ENCODE data around the gene NMNAT3. TPM values are rescaled to one million over a fixed set of nuclear protein-coding genes. Genes with fewer than 3 reads are reported as not detected.

The NMNAT3 gene
- total RNA-seq, 6 experiments from 2014 or later, result 1.3 to 3.6 (median 2.6) TPM

DNA sequence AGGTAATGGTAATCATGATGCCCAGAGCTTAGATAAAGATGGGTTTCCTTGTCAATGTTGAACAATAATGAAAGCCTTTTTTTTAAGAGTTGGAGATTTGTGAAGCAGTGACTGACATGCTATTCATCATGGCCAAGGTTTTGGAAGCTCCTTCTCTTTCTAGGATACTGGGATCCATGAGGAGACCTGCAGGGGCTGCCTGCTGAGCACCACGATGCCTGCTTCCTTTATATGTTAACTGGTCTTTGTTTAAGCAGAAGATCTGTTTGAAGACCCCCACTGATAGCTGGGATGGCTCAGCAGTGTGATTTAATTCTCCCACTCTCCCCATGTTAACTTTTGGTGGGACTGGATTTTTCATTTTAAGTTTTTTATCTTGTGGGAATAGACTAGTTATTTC is 154.1 kb downstream of the NMNAT3 start:
- Histone ChIP-seq H3K27ac (no peak overlapping the region), H3K27me3 (no peaks in the 10 kb centered on the region), H3K4me1 (no peaks in the 10 kb centered on the region), H3K4me3 (no peak overlapping the region), H3K9me3 (no peaks in the 10 kb centered on the region), H3K36me3 (no peaks in the 10 kb centered on the region)
- intact Hi-C loops (cut with DNase I), result no loop called here
- TF ChIP-seq POLR2A (IDR thresholded peaks at IDR 0.05) (no peak), CTCF (IDR thresholded peaks at IDR 0.05) (no peak)
- ATAC-seq (no peak), DNase-seq (no peak)
- no CpG with 5 or more reads among the region's 1 CpG for WGBS (ENCODE audit: insufficient coverage, low coverage, low lambda C conversion rate, missing lambda C conversion rate)

DNA sequence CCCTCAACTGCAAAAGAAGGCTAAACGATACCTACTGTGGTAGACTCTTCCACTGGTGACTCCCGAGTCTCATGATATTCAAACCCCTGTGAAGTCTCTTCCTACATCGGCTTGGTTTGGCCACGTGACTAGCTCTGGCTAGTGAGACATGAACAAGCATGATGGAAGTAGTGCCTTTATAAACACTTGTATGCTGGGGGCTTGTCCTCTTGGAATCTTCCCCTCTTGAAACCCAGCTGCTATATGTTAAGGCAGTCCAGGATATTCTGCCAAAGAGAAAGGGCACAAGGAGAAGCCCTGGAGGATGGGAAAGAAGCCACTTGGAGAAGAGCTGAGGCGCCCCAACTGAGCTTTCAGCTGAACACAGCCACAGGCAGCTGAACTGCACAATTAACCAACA is 154.6 kb downstream of the NMNAT3 start:
- WGBS (ENCODE audit: insufficient coverage, low coverage, low lambda C conversion rate, missing lambda C conversion rate), result 85% methylated on average over 5 of the region's 5 CpGs
- ATAC-seq (no peak), DNase-seq (no peak)
- no peak overlapping the region for H3K27ac ChIP-seq
- no peaks in the 10 kb centered on the region for H3K27me3 ChIP-seq
- H3K4me1 ChIP-seq, result no peaks in the 10 kb centered on the region
- intact Hi-C loops (cut with DNase I), result no loop called here
- TF ChIP-seq POLR2A (IDR thresholded peaks at IDR 0.05) (no peak), CTCF (IDR thresholded peaks at IDR 0.05) (no peak)
- no peaks in the 10 kb centered on the region for H3K36me3 ChIP-seq
- H3K4me3 ChIP-seq, result no peak overlapping the region
- H3K9me3 ChIP-seq, result no peaks in the 10 kb centered on the region

- TF ChIP-seq CTCF (IDR thresholded peaks at IDR 0.05) (no peak), POLR2A (IDR thresholded peaks at IDR 0.05) (no peak)
- Histone ChIP-seq H3K4me3 (no peak overlapping the region), H3K9me3 (no peaks in the 10 kb centered on the region), H3K27ac (no peak overlapping the region), H3K4me1 (no peaks in the 10 kb centered on the region), H3K27me3 (no peaks in the 10 kb centered on the region), H3K36me3 (no peaks in the 10 kb centered on the region)
- intact Hi-C loops (cut with DNase I), result no loop called here
- 0% methylated on average over 1 of the region's 2 CpGs for WGBS (ENCODE audit: insufficient coverage, low coverage, low lambda C conversion rate, missing lambda C conversion rate)
- ATAC-seq, result no peak
- no peak for DNase-seq
Measured at GRCh38 chr3:139522421-139522820, 155.4 kb downstream of the NMNAT3 start.

GRCh38 chr3:139521816-139522215 is 156.0 kb downstream of the NMNAT3 start:
- H3K4me1 ChIP-seq, result no peaks in the 10 kb centered on the region
- H3K27ac ChIP-seq, result no peak overlapping the region
- no peaks in the 10 kb centered on the region for H3K27me3 ChIP-seq
- ATAC-seq (no peak), DNase-seq (no peak)
- no peaks in the 10 kb centered on the region for H3K36me3 ChIP-seq
- no peak overlapping the region for H3K4me3 ChIP-seq
- TF ChIP-seq POLR2A (IDR thresholded peaks at IDR 0.05) (no peak), CTCF (IDR thresholded peaks at IDR 0.05) (no peak)
- no peaks in the 10 kb centered on the region for H3K9me3 ChIP-seq
- intact Hi-C loops (cut with DNase I), result no loop called here
- 67% methylated on average over 1 of the region's 1 CpG for WGBS (ENCODE audit: insufficient coverage, low coverage, low lambda C conversion rate, missing lambda C conversion rate)

GRCh38 chr3:139521144-139521543 is 156.6 kb downstream of the NMNAT3 start:
- Histone ChIP-seq H3K4me3 (no peak overlapping the region), H3K36me3 (no peaks in the 10 kb centered on the region), H3K27me3 (no peaks in the 10 kb centered on the region), H3K27ac (no peak overlapping the region), H3K9me3 (no peaks in the 10 kb centered on the region), H3K4me1 (no peaks in the 10 kb centered on the region)
- intact Hi-C loops (cut with DNase I), result no loop called here
- ATAC-seq (peak in 1 of 4 donors; percentile 23), DNase-seq (no peak)
- WGBS (ENCODE audit: insufficient coverage, low coverage, low lambda C conversion rate, missing lambda C conversion rate), result 79% methylated on average over 3 of the region's 3 CpGs
- TF ChIP-seq POLR2A (IDR thresholded peaks at IDR 0.05), result no peak
- no peak for TF ChIP-seq CTCF (IDR thresholded peaks at IDR 0.05)

Measured in right lobe of liver (tissue), 6 donors.